ENCODE data around the gene TNS3.
"Not testable (repeated sequence)": the region's sequence is repeated elsewhere in the genome, so short reads cannot be mapped to it uniquely, and the experiment has no call there.

Gene TNS3

DNA sequence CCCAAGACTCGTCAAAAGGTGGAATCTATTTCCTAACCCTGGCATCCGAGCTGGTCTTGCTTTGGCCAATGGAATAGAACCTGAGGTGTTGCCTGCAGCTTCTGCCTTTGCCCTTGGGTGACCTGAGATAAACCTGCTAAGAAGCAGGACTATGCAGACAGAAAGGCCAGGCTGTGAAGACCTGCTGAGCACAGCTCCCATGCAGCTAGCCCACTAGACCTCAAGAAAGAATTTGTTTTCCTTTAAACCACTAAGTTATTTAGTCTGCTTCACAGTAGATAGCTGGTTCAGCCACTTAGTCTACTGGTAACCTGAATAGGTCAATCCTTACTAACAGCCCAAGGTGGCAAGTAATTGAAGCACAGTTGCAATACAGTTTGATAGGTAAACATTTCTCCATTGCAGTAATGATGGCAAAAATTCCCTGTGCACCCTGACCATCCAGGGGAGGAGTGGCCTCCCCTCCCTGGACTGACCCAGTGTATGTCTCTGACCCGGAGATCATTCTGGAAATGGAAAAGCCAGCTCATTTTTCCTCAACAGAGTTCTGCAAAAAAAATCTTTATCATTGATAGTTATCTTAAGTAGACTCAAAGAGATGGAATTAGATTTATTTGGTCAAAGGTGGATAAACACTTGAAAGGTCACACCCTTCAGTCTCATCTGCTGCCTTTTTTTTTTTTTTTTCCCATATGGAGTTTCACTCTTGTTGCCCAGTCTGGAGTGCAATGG is 20.0 kb downstream of the TNS3 start:
- DNase-seq (ENCODE audit: low read depth in 2 of 2): no peak

- DNase-seq (ENCODE audit: low read depth in 2 of 2): no peak
These were observed 22.3 kb downstream of the TNS3 start for GRCh38 chr7:47559306-47560220.

DNA sequence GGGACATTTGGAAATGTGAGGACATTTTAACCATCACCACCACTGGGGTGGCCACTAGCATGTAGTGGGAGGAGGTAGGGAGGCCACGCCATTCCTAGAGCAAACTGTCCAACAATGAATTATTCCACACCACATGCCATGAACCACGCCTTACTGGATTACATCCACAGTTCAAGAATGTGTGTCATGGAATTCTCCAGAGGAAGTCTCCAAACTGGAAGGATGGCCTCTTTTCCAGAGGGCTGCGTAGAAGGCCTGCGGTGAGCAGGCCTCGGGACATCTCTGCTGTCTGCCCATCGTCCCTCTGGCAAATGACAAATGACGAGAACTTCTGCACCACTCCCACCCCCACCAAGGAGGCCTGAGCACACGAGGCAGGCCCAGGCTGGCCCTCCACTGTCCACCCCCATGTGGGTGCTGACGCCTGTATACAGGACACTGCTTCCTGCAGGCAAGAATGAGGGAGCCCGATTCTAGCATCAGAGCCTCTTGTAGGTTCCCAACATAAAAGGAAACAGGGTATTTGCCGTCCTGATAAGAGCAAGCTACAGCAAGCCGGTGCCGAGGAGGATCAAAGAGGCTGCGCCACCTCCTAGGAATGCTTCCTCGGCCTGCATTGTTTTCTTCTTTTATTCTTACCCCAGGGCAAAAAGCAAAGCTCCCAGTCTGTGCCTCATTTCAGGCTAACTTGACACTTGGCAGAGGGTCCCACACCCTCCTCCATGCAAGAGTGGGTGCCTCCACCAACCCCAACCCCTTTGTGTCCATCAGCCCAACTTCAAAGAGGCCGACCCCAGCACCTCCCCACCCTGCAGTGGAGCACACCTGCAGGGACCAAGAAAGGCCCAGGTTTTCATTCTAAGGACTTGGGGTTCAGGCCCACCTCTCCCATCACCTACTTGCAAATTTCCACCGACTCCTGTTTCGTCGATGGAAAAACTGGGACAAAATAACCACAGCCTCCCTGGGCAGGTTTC is 23.9 kb downstream of the TNS3 start:
- DNase-seq (ENCODE audit: low read depth in 2 of 2): no peak

GRCh38 chr7:47557317-47557693 is 24.6 kb downstream of the TNS3 start:
- DNase-seq (ENCODE audit: low read depth in 2 of 2): no peak

GRCh38 chr7:47556511-47557180 is 25.3 kb downstream of the TNS3 start:
- no peak for DNase-seq (ENCODE audit: low read depth in 2 of 2)

DNA sequence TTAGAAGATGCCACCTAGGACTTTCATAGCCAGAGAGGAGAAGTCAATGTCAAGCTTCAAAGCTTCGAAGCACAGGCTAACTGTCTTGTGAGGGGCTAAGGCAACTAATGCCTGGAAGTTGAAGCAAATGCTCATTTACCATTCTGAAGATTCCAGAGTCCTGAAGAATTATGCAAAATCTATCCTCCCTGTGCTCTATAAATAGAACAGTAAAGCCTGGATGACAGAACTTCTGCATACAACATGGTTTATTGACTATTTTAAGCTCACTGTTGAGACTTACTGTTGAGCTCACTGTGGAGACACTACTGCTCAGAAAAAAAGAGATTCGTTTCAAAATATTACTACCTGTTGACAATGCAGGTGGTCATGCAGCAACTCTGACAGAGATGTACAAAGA is 28.6 kb downstream of the TNS3 start:
- no peak for DNase-seq (ENCODE audit: low read depth in 2 of 2)

GRCh38 chr7:47552621-47553020 is 29.3 kb downstream of the TNS3 start:
- no peak for DNase-seq (ENCODE audit: low read depth in 2 of 2)

DNA sequence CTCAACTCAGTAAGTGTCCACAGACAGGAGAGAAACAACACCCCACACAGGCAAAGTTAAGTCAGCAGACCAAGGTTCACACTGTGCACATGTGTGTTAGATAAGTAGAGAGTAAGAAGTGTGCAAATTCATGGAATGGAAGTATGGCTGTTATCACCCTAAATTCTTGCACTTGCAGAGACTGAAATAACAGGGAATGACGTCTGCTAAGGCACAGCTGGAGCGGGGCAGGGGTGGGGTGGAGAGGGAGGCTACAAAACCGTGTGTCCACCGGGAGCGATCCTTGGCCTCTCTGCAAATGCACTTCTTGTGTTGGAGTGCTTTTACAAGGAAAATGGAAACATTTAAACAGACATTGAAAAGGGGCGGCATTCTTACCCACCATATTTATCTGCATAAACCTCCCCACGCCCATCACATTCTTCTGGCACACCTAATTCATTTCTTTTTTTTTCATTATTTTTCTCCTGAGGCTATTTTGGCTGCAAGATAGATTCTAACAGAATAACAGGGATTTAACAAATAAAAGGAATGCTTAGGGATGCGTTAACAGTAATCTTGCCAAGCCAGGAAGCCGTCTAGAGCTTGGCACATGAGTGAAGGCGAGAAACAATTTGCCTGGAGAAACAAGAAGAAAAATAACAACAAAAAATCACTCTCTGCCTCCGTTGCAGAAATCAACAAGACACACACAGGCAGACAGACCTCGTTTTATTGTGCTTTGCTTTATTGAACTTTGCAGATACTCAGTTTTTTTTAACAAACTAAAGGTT is 30.1 kb downstream of the TNS3 start:
- DNase-seq (ENCODE audit: low read depth in 2 of 2): no peak

DNA sequence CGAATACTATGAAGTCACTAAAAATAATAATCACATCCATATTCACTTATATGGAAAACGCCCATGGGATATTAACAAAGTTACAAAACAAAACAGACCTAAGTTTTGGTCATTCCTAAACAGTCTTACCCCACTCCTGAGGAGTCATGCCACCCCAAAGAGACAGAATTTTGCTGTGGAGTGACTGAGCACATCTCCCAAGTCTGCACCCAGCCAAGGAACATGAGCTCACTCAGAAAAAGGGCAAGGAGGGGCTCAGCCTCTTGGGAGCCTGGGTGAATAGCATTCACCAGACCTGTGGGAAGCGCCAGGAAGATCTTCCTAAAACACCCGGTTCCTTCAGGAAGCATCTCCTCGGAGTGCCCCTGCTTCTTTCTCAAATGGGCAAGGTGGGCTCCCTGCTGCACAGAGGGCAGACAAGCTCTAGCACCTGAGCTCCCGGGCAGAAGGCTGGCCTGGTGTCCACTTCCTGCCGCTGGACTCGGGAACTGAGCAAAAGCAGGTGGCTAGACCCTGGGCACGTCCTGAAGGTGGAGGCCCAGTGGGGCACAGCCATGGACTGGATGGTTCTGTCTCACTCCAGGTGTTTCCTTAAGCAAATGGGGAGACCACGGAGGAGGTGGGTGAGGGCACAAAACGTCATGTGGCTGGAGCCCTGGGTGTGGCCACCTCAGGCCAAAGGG is 31.0 kb downstream of the TNS3 start:
- no peak for DNase-seq (ENCODE audit: low read depth in 2 of 2)

DNA sequence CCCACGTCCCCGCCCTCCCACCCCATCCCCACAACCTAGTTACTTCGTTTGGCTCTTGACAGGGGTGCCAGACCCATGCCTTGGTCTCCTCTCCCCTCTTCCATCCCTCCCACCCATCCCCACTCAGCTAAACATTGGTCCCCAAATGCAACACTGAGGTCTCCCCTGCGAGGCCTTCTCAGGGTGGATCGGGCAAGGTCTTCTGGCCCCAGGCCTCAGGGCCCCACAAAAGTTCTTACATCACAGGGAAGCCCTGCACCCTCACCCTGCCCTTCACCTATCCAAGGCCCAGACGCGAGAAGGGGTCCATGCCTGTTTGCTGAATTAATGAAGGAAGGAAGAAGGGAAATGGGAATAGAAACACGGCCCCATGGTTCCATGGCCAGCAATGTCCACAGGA is 32.0 kb downstream of the TNS3 start:
- DNase-seq (ENCODE audit: low read depth in 2 of 2): no peak

DNA sequence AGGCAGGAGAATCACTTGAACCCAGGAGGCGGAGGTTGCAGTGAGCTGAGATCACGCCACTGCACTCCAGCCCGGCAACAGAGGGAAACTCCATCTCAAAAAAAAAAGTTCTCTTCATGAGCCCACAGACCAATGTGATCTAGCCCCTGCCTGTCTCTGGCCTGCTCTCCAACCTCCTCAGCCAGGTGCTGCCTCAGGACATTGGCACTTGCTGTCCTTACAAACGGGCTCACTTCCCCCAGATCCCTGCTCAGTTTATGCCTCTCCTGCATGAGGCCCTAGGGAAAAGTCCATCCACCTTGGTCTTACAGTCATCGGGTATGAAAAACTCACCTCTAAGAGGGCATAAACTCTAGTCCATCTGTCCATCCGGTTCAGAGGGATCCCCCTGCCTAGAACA is 32.5 kb downstream of the TNS3 start:
- DNase-seq (ENCODE audit: low read depth in 2 of 2): no peak

DNA sequence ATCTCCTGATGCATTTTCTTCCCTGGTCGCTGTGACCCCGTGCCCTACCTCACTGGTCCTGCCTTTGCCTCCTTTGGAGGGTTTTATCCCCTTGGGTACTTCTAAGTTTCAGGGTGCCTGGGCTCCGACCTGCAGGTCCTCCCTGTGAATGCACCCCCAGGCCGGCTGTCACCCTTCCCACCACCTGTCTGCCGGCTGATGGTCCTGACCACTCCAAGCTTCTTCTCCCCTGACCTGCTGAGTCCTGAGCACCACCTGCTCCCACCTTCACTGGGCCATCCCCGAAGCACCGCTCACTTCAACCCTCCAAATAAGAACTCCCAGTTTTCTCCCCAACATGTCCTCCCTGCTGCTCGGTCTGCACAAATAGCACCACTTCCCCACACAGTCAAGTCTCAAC is 33.4 kb downstream of the TNS3 start:
- no peak for DNase-seq (ENCODE audit: low read depth in 2 of 2)

DNA sequence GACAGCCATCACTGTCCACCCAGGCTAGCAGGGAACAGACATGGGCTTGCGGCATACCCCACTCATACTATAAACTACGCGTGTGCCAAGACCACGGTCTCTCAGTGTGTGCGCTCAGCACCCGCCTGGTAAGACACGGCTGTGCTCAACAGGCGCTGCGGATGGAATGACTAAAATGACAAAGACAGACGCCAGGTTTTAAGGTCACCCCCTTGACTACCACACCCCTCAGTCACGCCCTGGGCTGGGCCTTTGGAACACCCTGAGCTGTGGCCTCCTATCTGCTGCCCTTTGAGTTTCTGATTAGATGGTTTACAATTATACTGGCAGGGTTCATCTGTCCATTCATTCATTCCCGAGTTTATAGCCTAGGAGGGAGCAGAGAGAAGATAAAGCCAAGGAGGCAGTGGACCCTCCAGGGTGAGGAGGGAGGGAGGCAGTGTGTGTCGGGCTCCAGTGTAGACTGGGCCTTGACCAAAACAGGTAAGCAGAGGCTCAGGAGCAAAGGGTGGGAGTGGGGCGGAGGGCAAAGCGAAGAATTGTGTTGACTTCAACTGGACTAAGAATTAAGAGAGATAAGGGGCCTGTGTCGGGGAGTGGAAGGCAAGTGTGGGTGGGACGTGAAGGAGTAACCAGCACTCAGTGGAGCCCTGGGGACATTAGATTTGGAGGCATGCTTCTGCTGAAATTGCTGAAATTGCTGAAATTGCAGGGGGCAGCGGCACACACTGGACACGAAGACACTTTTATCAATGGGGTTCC is 35.0 kb downstream of the TNS3 start:
- DNase-seq (ENCODE audit: low read depth in 2 of 2): no peak

DNA sequence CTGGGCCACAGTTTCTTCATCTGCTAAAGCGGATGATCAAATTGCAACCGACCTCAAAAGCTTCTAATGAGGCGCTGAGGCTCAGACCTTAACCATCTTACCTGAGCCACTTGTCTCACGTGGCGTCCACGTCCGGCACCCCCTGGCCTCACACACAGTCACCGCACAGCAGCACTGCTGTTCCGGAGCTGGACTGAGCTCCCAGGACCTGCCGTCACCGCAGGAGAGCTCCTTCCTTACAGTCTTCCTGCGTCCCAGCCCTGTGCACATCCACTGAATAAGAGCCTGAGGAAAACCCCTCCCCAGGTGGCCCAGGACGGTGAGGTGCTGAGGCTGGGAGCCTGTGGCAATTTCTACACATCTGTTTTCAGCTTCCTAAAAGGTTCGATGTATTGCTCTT is 35.7 kb downstream of the TNS3 start:
- DNase-seq (ENCODE audit: low read depth in 2 of 2): no peak

- DNase-seq (ENCODE audit: low read depth in 2 of 2): no peak
These were observed 37.5 kb downstream of the TNS3 start for GRCh38 chr7:47544416-47544815.

DNA sequence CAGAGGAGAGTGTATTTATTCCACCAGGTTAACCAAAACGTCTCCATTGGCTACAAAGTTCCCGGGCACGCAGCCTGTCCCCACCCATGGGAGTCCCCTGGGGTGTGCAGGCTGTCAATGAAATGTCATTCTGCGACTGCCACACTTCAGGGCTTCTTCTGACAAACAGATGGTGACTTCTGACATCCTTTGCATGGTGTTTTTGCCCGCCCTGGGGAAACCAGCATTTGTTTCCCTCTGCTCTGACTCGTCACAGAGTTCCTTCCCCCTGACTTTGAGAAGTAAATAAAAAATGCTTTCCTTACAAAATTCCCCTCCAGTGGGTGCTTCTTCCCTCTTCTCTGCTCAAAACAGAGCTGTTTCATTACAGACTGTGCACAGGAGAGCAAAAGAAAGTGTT is 38.2 kb downstream of the TNS3 start:
- no peak for DNase-seq (ENCODE audit: low read depth in 2 of 2)

GRCh38 chr7:47543056-47543455 is 38.9 kb downstream of the TNS3 start:
- no peak for DNase-seq (ENCODE audit: low read depth in 2 of 2)

DNA sequence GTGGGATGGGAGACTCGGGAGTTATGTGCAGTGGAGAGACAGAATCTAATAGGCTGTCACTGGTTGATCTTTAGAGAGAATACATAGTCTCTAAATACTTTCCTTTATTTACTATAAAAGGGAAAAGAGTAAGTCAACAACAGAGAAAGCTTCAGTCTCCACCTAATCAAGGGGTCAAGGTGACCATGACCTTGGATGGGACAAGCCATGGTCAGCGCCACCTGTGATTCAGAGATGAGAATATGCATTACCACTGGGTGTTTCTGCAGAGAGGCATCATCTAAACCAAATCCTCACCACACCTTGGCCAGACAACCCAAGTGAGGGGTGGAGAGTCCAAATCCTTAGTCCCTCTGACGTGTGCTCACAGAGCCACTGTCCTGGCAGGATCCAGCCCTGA is 39.9 kb downstream of the TNS3 start:
- no peak for DNase-seq (ENCODE audit: low read depth in 2 of 2)

DNA sequence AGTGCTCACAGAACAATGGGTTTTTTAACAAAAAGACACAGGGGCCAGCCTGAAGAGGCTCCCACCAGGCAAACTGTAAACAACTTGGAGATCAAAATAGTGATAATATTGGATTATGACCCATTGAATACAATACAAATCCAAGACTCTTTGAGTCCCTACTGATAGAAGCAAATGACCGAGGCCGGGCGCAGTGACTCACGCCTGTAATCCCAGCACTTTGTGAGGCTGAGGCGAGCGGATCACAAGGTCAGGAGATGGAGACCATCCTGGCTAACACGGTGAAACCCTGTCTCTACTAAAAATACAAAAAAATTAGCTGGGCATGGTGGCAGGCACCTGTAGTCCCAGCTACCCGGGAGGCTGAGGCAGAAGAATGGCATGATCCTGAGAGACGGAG is 40.4 kb downstream of the TNS3 start:
- DNase-seq (ENCODE audit: low read depth in 2 of 2): not testable (repeated sequence)

Measured in stimulated activated CD4-positive, alpha-beta T cell treated with anti-CD3 and anti-CD28 coated beads, Interleukin-1b, Interleukin-23, amount 100 ng/mL, for 4 hours (primary cell).